HepG2 (cell line): Measurements from ENCODE around the gene SLC2A8. TPM values are rescaled to one million over a fixed set of nuclear protein-coding genes. Genes with fewer than 3 reads are reported as not detected.

Experiments used
- DMAP1 ChIP-seq: IDR thresholded peaks from 2 replicates; pipeline ENCODE4 v1.6.1; 2016
- E2F5 ChIP-seq: sonication (generic); formaldehyde crosslinking; conservative IDR thresholded peaks from 2 replicates; pipeline ENCODE4 v1.4.0; 2020; ENCODE audit warnings: missing genetic modification reagents
- HCFC1 ChIP-seq: fragments of 150-350 bp; IDR thresholded peaks from 2 replicates; pipeline ENCODE4 v1.6.1; 2014; ENCODE audit warnings: low read depth, low read length
- HMG20B ChIP-seq: conservative IDR thresholded peaks from 2 replicates; pipeline ENCODE4 v1.6.1; 2016; ENCODE audit warnings: missing genetic modification reagents, missing compliant biosample characterization
- KDM4B ChIP-seq: sonication (generic); formaldehyde crosslinking; IDR thresholded peaks from 2 replicates; pipeline ENCODE4 v1.4.0; 2020; ENCODE audit warnings: missing genetic modification reagents
- KDM6A ChIP-seq: IDR thresholded peaks from 2 replicates; pipeline ENCODE4 v1.6.1; 2016; ENCODE audit warnings: low read depth
- POLR2AphosphoS5 ChIP-seq: IDR thresholded peaks from 2 replicates; pipeline ENCODE4 v1.6.1; 2012; ENCODE audit warnings: low read depth, low read length
- RXRA ChIP-seq: sonication (generic); formaldehyde crosslinking; IDR thresholded peaks from 2 replicates; pipeline ENCODE4 v1.5.1; 2020; ENCODE audit warnings: missing genetic modification reagents
- SNAPC2 ChIP-seq: sonication (generic); formaldehyde crosslinking; IDR thresholded peaks from 2 replicates; pipeline ENCODE4 v1.8.1; 2022; ENCODE audit warnings: mild to moderate bottlenecking, missing genetic modification reagents
- SP2 ChIP-seq: sonication (generic); formaldehyde crosslinking; IDR thresholded peaks from 2 replicates; pipeline ENCODE4 v1.5.1; 2020; ENCODE audit warnings: mild to moderate bottlenecking, missing genetic modification reagents
- SRY ChIP-seq: sonication (generic); formaldehyde crosslinking; IDR thresholded peaks from 2 replicates; pipeline ENCODE4 v1.8.0; 2022; ENCODE audit warnings: mild to moderate bottlenecking, missing genetic modification reagents
- TRIM24 ChIP-seq: sonication (generic); formaldehyde crosslinking; IDR thresholded peaks from 2 replicates; pipeline ENCODE4 v1.8.0; 2022; ENCODE audit warnings: mild to moderate bottlenecking, missing genetic modification reagents
- ZFP41 ChIP-seq: sonication (generic); formaldehyde crosslinking; IDR thresholded peaks from 2 replicates; pipeline ENCODE4 v1.4.0; 2020; ENCODE audit warnings: mild to moderate bottlenecking, missing genetic modification reagents, borderline replicate concordance
- ZMYM4 ChIP-seq: sonication (generic); formaldehyde crosslinking; IDR thresholded peaks from 2 replicates; pipeline ENCODE4 v1.8.1; 2023; ENCODE audit warnings: mild to moderate bottlenecking, missing genetic modification reagents
- ZNF24 ChIP-seq: fragments of 450-650 bp; IDR thresholded peaks from 2 replicates; pipeline ENCODE4 v1.6.1; 2017; ENCODE audit warnings: antibody characterized with exemption, mild to moderate bottlenecking
- ZNF331 ChIP-seq: sonication (generic); formaldehyde crosslinking; IDR thresholded peaks from 2 replicates; pipeline ENCODE4 v1.4.0; 2020; ENCODE audit warnings: missing genetic modification reagents
- ZNF549 ChIP-seq: sonication (generic); formaldehyde crosslinking; IDR thresholded peaks from 2 replicates; pipeline ENCODE4 v1.5.0; 2020; ENCODE audit warnings: missing genetic modification reagents
- polyA plus RNA-seq, 8 experiments: library from polyadenylated mRNA; depleted of rRNA in 3 of 8; stranded (reverse) in 7 of 8; unstranded in 1 of 8; fragments of >200 nt; fragmentation: Illumina TruSeq in 4 of 8; extraction: Trizol in 4 of 8; gene quantifications; 2 replicates each; pipeline versions ENCODE4 v1.2.1 to v1.2.3, GENCODE V29; 2011 to 2016; ENCODE audit warnings: low read depth in 4 of 8, missing spikeins in 1 of 8, mixed read lengths in 1 of 8; ENCODE audit not compliant: insufficient read depth in 1 of 8
- total RNA-seq, 5 experiments: library from RNA; depleted of rRNA; stranded (reverse); fragments of >200 nt; fragmentation: Illumina TruSeq; extraction: Trizol; gene quantifications; 2 replicates each; pipeline ENCODE4 v1.2.3, GENCODE V29; 2016; ENCODE audit warnings: low read depth in 1 of 5
- TF ChIP-seq, protein P1 (sequence below): sonication (generic); formaldehyde crosslinking; IDR thresholded peaks from 2 replicates; pipeline ENCODE4 v1.4.0; 2020; ENCODE audit warnings: missing genetic modification reagents, borderline replicate concordance
- TF ChIP-seq, protein P2 (sequence below): sonication (generic); formaldehyde crosslinking; IDR thresholded peaks from 2 replicates; pipeline ENCODE4 v1.4.0; 2020; ENCODE audit warnings: mild to moderate bottlenecking, low read depth, missing genetic modification reagents
- TF ChIP-seq, protein P3 (sequence below): conservative IDR thresholded peaks from 2 replicates; pipeline ENCODE4 v1.6.1; 2018; ENCODE audit warnings: missing genetic modification reagents
- TF ChIP-seq, protein P4 (sequence below): sonication (generic); formaldehyde crosslinking; IDR thresholded peaks from 2 replicates; pipeline ENCODE4 v1.4.0; 2020; ENCODE audit warnings: missing genetic modification reagents

Gene SLC2A8
- total and polyA plus RNA-seq, 2 of the 13 experiments (the other 11 are each of a cell fraction or from before 2014, with no cell fraction given): 22.6 to 48.6 TPM

DNA sequence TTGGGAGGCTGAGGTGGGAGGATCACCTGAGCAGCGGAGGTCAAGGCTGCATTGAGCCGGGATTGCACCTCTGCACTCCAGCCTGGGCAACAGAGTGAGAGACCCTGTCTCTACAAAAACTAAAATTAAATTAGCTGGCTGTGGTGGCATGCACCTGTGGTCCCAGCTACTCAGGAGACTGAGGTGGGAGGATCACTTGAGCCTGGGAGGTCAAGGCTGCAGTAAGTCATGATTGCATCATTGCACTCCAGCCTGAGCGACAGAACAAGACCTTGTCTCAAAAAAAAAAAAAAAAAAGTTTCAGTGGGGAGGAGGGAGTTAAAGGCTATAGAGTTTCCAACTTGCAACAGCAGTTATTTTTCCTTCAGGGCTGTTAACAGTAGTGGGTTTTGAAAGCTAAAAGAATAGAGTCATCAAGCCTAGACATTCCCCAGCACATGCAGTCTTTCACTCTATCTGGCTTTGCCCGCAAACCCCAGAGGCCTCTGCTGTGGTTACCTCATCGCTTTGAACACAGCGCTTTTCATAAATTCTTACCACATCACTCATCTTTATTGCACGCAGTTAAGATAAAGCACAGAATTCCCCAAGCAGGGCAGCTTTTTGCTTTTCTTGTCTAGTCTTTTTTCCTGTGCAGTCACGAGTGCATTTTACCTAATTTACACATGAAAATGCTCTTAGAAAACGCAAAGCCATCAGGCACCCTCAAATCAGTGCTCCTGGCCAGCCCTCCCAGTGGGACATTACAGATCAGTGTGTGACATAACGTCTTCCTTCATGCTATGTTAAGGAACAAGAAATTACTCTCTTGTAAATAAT is 8.7 kb upstream of the SLC2A8 start (continued):
- TF ChIP-seq E2F5 (CRISPR knock-in tag) (no peak), SNAPC2 (CRISPR knock-in tag) (no peak), SP2 (no peak), ZNF24 (no peak), TRIM24 (CRISPR knock-in tag) (no peak), ZFP41 (no peak), SRY (CRISPR knock-in tag) (no peak), HCFC1 (no peak), HMG20B (CRISPR knock-in tag) (no peak), ZMYM4 (CRISPR knock-in tag) (peak; percentile 36; the same call in 1 of the 2 replicates), ZNF331 (CRISPR knock-in tag) (peak; percentile 8; the same call in 1 of the 2 replicates), KDM6A (CRISPR knock-in tag) (no peak), POLR2AphosphoS5 (no peak), RXRA (CRISPR knock-in tag) (peak; percentile 76; the same call in 1 of the 2 replicates), DMAP1 (CRISPR knock-in tag) (peak; percentile 23; the same call in 1 of the 2 replicates), KDM4B (no peak; the same call in 1 of the 2 replicates), ZNF549 (CRISPR knock-in tag) (no peak)
- TF ChIP-seq, protein P1, sequence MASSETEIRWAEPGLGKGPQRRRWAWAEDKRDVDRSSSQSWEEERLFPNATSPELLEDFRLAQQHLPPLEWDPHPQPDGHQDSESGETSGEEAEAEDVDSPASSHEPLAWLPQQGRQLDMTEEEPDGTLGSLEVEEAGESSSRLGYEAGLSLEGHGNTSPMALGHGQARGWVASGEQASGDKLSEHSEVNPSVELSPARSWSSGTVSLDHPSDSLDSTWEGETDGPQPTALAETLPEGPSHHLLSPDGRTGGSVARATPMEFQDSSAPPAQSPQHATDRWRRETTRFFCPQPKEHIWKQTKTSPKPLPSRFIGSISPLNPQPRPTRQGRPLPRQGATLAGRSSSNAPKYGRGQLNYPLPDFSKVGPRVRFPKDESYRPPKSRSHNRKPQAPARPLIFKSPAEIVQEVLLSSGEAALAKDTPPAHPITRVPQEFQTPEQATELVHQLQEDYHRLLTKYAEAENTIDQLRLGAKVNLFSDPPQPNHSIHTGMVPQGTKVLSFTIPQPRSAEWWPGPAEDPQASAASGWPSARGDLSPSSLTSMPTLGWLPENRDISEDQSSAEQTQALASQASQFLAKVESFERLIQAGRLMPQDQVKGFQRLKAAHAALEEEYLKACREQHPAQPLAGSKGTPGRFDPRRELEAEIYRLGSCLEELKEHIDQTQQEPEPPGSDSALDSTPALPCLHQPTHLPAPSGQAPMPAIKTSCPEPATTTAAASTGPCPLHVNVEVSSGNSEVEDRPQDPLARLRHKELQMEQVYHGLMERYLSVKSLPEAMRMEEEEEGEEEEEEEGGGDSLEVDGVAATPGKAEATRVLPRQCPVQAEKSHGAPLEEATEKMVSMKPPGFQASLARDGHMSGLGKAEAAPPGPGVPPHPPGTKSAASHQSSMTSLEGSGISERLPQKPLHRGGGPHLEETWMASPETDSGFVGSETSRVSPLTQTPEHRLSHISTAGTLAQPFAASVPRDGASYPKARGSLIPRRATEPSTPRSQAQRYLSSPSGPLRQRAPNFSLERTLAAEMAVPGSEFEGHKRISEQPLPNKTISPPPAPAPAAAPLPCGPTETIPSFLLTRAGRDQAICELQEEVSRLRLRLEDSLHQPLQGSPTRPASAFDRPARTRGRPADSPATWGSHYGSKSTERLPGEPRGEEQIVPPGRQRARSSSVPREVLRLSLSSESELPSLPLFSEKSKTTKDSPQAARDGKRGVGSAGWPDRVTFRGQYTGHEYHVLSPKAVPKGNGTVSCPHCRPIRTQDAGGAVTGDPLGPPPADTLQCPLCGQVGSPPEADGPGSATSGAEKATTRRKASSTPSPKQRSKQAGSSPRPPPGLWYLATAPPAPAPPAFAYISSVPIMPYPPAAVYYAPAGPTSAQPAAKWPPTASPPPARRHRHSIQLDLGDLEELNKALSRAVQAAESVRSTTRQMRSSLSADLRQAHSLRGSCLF (CRISPR knock-in tag): no peak
- TF ChIP-seq, protein P2, sequence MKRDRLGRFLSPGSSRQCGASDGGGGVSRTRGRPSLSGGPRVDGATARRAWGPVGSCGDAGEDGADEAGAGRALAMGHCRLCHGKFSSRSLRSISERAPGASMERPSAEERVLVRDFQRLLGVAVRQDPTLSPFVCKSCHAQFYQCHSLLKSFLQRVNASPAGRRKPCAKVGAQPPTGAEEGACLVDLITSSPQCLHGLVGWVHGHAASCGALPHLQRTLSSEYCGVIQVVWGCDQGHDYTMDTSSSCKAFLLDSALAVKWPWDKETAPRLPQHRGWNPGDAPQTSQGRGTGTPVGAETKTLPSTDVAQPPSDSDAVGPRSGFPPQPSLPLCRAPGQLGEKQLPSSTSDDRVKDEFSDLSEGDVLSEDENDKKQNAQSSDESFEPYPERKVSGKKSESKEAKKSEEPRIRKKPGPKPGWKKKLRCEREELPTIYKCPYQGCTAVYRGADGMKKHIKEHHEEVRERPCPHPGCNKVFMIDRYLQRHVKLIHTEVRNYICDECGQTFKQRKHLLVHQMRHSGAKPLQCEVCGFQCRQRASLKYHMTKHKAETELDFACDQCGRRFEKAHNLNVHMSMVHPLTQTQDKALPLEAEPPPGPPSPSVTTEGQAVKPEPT (CRISPR knock-in tag): no peak
- TF ChIP-seq, protein P3, sequence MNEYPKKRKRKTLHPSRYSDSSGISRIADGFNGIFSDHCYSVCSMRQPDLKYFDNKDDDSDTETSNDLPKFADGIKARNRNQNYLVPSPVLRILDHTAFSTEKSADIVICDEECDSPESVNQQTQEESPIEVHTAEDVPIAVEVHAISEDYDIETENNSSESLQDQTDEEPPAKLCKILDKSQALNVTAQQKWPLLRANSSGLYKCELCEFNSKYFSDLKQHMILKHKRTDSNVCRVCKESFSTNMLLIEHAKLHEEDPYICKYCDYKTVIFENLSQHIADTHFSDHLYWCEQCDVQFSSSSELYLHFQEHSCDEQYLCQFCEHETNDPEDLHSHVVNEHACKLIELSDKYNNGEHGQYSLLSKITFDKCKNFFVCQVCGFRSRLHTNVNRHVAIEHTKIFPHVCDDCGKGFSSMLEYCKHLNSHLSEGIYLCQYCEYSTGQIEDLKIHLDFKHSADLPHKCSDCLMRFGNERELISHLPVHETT: no peak
- TF ChIP-seq, protein P4, sequence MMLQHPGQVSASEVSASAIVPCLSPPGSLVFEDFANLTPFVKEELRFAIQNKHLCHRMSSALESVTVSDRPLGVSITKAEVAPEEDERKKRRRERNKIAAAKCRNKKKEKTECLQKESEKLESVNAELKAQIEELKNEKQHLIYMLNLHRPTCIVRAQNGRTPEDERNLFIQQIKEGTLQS (CRISPR knock-in tag): peak; percentile 86
